Gastroesophageal sphincter (tissue), 4 donors: Measurements from ENCODE around the gene HSPBAP1. TPM values are rescaled to one million over a fixed set of nuclear protein-coding genes. Genes with fewer than 3 reads are reported as not detected.
"Not testable (repeated sequence)": the region's sequence is repeated elsewhere in the genome, so short reads cannot be mapped to it uniquely, and the experiment has no call there.

Experiments
- ATAC-seq: fragments of 150-250 bp; one replicate; pipeline ENCODE4 v1.9.1; 2016; ENCODE audit warnings: mild to moderate bottlenecking, moderate library complexity
- H3K27ac ChIP-seq, 4 donors: fragments of 200-600 bp; sonication (generic) in 3 of 4; 1 replicate in 3 of 4; 2 replicates in 1 of 4; pipeline ENCODE4 v1.5.1; 2016 to 2019
- H3K27me3 ChIP-seq: fragments of 200-600 bp; sonication (generic); one replicate; pipeline ENCODE4 v1.5.1; 2019
- H3K36me3 ChIP-seq, 2 donors: fragments of 200-600 bp; sonication (generic); one replicate each; pipeline ENCODE4 v1.5.1; 2019; ENCODE audit warnings: control low read depth in 1 of 2
- H3K4me1 ChIP-seq, 3 donors: fragments of 200-600 bp; sonication (generic); 1 replicate in 2 of 3; 2 replicates in 1 of 3; pipeline ENCODE4 v1.5.1; 2016 to 2019; ENCODE audit warnings: control low read depth in 2 of 3
- H3K4me3 ChIP-seq, 2 donors: fragments of 200-600 bp; sonication (generic); one replicate each; pipeline ENCODE4 v1.5.1; 2019; ENCODE audit warnings: mild to moderate bottlenecking in 1 of 2, moderate library complexity in 1 of 2
- H3K9me3 ChIP-seq, 3 donors: fragments of 200-600 bp; sonication (generic); one replicate each; pipeline ENCODE4 v1.5.1; 2017 to 2019; ENCODE audit warnings: control low read depth in 2 of 3
- EP300 ChIP-seq: sonication (generic); formaldehyde crosslinking; IDR thresholded peaks from one replicate; pipeline ENCODE4 v1.6.1; 2017; ENCODE audit warnings: antibody characterized with exemption, mild to moderate bottlenecking
- POLR2A ChIP-seq, 2 donors: fragments of 450-650 bp; IDR thresholded peaks; one replicate each; pipeline ENCODE4 v1.6.1; 2017; ENCODE audit warnings: antibody characterized with exemption in 2 of 2, mild to moderate bottlenecking in 2 of 2, moderate library complexity in 1 of 2
- POLR2AphosphoS5 ChIP-seq: sonication (generic); formaldehyde crosslinking; IDR thresholded peaks from one replicate; pipeline ENCODE4 v1.6.1; 2017; ENCODE audit warnings: antibody characterized with exemption
- WGBS, 2 donors: methylation state at CpG; one replicate each; pipeline ENCODE4 v1.1.5; 2018; ENCODE audit warnings: low coverage in 1 of 2; 5-methylcytosine and 5-hydroxymethylcytosine counted together
- total RNA-seq, 4 donors: library from RNA; depleted of rRNA; stranded (reverse); fragments of >200 nt; gene quantifications; one replicate each; pipeline ENCODE4 v1.1.0, GENCODE V29; 2016
- TF ChIP-seq, protein P1 (sequence below), 4 experiments: fragments of 200-600 bp in 2 of 4; fragments of 450-650 bp in 2 of 4; sonication (generic) in 1 of 4; IDR thresholded peaks; one replicate each; pipeline ENCODE4 v1.5.1; 2017 to 2019; ENCODE audit warnings: antibody characterized with exemption in 4 of 4, mild to moderate bottlenecking in 2 of 4, moderate library complexity in 2 of 4

Gene HSPBAP1
- total RNA-seq, 4 donors from 2014 or later: 7.0 to 18.5 (median 9.6) TPM

- 92 to 96% methylated on average over 4 of the region's 4 CpGs for WGBS, 2 donors
- H3K9me3 ChIP-seq: no peaks in the 10 kb centered on the region
- TF ChIP-seq POLR2A (IDR thresholded peaks at IDR 0.05): no peak
- TF ChIP-seq, protein P1, sequence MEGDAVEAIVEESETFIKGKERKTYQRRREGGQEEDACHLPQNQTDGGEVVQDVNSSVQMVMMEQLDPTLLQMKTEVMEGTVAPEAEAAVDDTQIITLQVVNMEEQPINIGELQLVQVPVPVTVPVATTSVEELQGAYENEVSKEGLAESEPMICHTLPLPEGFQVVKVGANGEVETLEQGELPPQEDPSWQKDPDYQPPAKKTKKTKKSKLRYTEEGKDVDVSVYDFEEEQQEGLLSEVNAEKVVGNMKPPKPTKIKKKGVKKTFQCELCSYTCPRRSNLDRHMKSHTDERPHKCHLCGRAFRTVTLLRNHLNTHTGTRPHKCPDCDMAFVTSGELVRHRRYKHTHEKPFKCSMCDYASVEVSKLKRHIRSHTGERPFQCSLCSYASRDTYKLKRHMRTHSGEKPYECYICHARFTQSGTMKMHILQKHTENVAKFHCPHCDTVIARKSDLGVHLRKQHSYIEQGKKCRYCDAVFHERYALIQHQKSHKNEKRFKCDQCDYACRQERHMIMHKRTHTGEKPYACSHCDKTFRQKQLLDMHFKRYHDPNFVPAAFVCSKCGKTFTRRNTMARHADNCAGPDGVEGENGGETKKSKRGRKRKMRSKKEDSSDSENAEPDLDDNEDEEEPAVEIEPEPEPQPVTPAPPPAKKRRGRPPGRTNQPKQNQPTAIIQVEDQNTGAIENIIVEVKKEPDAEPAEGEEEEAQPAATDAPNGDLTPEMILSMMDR (IDR thresholded peaks at IDR 0.05): no peak
- TF ChIP-seq POLR2AphosphoS5: no peak
- TF ChIP-seq EP300: no peak
- H3K27ac ChIP-seq: no peak overlapping the region
- no peak overlapping the region for H3K4me3 ChIP-seq
- ATAC-seq: no peak
- no peaks in the 10 kb centered on the region for H3K4me1 ChIP-seq
- peaks cover 0 to 33% of the 10 kb centered on the region in 2 donors for H3K36me3 ChIP-seq
- H3K27me3 ChIP-seq: no peaks in the 10 kb centered on the region
Observed at GRCh38 chr3:122745369-122746021, 48.1 kb downstream of the HSPBAP1 start.

DNA sequence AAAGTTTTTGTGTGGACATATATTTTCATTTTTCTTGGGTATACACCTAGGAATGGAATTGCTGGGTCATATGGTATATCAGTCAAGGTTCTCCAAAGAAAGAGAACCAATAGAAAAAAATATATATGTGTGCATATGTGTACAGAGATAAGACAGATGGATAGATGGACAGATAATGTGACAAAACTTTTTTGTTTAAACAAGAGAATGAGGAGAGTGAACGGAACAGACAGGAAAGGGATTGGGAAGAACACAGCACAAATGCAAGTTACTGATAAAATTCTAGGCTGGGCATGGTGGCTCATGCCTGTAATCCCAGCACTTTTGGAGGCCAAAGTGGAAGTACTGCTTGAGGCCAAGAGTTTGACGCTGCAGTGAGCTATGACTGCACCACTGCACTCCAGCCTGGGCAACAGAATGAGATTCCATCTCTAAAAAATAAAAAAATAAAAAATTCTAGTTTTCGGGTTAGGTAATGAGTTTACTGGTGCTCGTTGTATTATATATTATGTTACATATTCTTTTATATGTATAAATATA is 50.0 kb downstream of the HSPBAP1 start:
- ATAC-seq: no peak
- peaks cover 0 to 38% of the 10 kb centered on the region in 2 donors for H3K36me3 ChIP-seq
- no peaks in the 10 kb centered on the region for H3K9me3 ChIP-seq
- H3K4me3 ChIP-seq: no peak overlapping the region
- 96% methylated on average over 4 of the region's 4 CpGs for WGBS, 2 donors
- H3K27me3 ChIP-seq: no peaks in the 10 kb centered on the region
- H3K27ac ChIP-seq: no peak overlapping the region
- TF ChIP-seq, protein P1 (IDR thresholded peaks at IDR 0.05): no peak
- TF ChIP-seq POLR2A (IDR thresholded peaks at IDR 0.05): no peak
- no peak for TF ChIP-seq EP300
- TF ChIP-seq POLR2AphosphoS5: no peak
- H3K4me1 ChIP-seq: no peaks in the 10 kb centered on the region

- TF ChIP-seq, protein P1 (IDR thresholded peaks at IDR 0.05): no peak
- TF ChIP-seq EP300 (no peak), POLR2AphosphoS5 (no peak), POLR2A (IDR thresholded peaks at IDR 0.05) (no peak)
- H3K27me3 ChIP-seq: no peaks in the 10 kb centered on the region
- no peak overlapping the region for H3K4me3 ChIP-seq
- H3K9me3 ChIP-seq: no peaks in the 10 kb centered on the region
- peaks cover 0 to 38% of the 10 kb centered on the region in 2 donors for H3K36me3 ChIP-seq
- no peak for ATAC-seq
- no peak overlapping the region for H3K27ac ChIP-seq
- no peaks in the 10 kb centered on the region for H3K4me1 ChIP-seq
Observed at GRCh38 chr3:122742234-122742633, 51.4 kb downstream of the HSPBAP1 start.

GRCh38 chr3:122739172-122739571 is 54.5 kb downstream of the HSPBAP1 start:
- H3K27me3 ChIP-seq: no peaks in the 10 kb centered on the region
- ATAC-seq: no peak
- no peak overlapping the region for H3K4me3 ChIP-seq
- TF ChIP-seq POLR2AphosphoS5 (no peak), POLR2A (IDR thresholded peaks at IDR 0.05) (no peak)
- TF ChIP-seq, protein P1 (IDR thresholded peaks at IDR 0.05): no peak
- 80 to 89% methylated on average over 3 of the region's 3 CpGs for WGBS, 2 donors
- H3K27ac ChIP-seq: no peak overlapping the region
- no peaks in the 10 kb centered on the region for H3K4me1 ChIP-seq
- H3K36me3 ChIP-seq: peaks cover 0 to 38% of the 10 kb centered on the region in 2 donors
- no peaks in the 10 kb centered on the region for H3K9me3 ChIP-seq

DNA sequence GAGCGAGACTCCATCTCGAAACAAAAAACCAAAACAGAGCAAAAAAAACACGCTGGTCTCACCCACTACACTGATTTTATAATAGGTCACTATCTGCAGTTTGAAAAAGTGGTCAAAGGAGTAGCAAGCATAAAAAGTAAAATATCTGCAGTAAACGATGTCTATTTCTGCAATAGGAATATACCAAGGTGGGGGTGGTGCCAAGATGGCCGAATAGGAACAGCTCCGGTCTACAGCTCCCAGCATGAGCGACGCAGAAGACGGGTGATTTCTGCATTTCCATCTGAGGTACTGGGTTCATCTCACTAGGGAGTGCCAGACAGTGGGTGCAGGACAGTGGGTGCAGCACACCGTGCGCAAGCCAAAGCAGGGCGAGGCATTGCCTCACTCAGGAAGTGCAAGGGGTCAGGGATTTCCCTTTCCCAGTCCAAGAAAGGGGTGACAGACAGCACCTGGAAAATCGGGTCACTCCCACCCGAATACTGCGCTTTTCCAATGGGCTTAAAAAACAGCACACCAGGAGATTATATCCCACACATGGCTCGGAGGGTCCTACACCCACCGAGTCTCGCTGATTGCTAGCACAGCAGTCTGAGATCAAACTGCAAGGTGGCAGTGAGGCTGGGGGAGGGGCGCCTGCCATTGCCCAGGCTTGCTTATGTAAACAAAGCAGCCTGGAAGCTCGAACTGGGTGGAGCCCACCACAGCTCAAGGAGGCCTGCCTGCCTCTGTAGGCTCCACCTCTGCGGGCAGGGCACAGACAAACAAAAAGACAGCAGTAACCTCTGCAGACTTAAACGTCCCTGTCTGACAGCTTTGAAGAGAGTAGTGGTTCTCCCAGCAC is 60.7 kb downstream of the HSPBAP1 start:
- not testable (repeated sequence) for H3K27ac ChIP-seq, H3K27me3 ChIP-seq, H3K9me3 ChIP-seq, H3K4me1 ChIP-seq, H3K4me3 ChIP-seq, ATAC-seq
- 98% methylated on average over 8 to 10 of the region's 22 CpGs for WGBS, 2 donors
- peaks cover 0 to 39% of the 10 kb centered on the region in 2 donors for H3K36me3 ChIP-seq
